NCI-H1105 treated with DMSO at 0.1 percent for 48 hours (cell line): ENCODE measurements around the gene ARID1B.
A peak's percentile ranks its signal among the peaks of the same experiment; 100 is the strongest.

Experiments used
- DNase-seq: peaks from one replicate; lab custom pipeline; 2025; lab: John Stamatoyannopoulos, UW

Gene ARID1B

GRCh38 chr6:156825475-156825874, 48.3 kb downstream of the ARID1B start:
- DNase-seq = no peak

GRCh38 chr6:156826290-156826955, 49.2 kb downstream of the ARID1B start:
- no peak for DNase-seq

GRCh38 chr6:156827382-156827781, 50.2 kb downstream of the ARID1B start:
- DNase-seq = no peak

GRCh38 chr6:156828280-156828703, 51.1 kb downstream of the ARID1B start:
- DNase-seq = no peak

- no peak for DNase-seq
Observed at GRCh38 chr6:156830126-156830525, 52.9 kb downstream of the ARID1B start.

DNA sequence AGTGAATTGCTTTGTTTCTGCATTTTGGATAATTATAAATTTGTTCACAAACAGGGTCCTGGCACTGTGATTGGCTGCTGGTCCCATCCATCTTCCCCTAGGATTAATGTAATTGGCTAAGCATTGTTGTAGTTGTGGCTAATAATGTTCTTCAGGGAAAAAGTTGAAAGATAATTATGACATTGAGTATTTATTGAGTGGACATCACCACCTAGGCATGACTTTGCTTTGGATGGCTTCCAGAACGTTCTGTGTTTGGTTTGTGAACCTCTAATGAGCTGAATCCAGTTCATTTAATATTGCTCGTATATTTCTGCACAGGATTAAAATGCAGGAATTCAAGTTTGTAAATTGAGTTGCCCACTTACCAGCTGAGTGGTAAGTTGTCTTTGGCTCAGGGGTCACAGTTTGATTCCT, 55.1 kb downstream of the ARID1B start:
- peak; percentile 97 for DNase-seq

DNA sequence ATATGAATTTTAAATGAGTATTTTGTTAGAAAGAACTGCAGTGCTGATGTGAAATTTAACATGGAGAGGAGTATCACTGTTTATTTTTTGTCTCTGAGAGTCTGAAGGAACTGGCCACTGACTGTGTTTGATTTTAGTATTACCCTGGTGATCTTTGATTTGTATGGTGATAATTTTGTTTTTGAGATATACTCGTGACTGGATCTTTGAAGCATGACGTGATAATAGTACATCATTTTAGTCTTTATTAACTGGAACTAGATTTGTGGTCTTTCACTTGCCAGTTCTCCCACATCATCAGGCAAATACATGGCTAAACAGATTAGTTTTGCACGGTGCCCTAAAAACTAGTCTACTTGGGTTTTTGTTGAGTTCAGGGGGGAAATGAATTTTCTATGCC, 55.5 kb downstream of the ARID1B start:
- peak; percentile 58 for DNase-seq

- peak; percentile 60 for DNase-seq
Observed at GRCh38 chr6:156833755-156834154, 56.6 kb downstream of the ARID1B start.

DNA sequence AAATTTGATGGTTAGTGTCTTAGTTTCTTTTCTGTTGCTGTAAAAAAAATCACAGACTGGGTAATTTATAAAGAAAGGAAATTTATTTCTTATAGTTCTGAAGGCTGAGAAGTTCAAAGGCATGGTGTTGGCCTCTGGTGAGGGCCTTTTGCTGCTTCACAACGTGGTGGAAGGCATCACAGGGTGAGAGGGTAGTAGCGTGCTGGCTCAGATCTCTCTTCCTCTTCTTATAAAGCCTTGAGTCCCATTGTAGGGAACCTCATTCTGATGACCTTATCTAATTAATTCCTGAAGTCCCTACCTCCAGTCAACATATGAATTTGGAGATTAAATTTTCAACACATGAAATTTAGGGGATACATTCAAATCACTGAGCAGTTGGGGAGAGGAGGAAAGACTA, 62.0 kb downstream of the ARID1B start:
- DNase-seq = no peak

GRCh38 chr6:156839591-156840001, 62.4 kb downstream of the ARID1B start:
- DNase-seq = no peak

- DNase-seq = no peak
Observed at GRCh38 chr6:156840136-156840535, 63.0 kb downstream of the ARID1B start.

DNA sequence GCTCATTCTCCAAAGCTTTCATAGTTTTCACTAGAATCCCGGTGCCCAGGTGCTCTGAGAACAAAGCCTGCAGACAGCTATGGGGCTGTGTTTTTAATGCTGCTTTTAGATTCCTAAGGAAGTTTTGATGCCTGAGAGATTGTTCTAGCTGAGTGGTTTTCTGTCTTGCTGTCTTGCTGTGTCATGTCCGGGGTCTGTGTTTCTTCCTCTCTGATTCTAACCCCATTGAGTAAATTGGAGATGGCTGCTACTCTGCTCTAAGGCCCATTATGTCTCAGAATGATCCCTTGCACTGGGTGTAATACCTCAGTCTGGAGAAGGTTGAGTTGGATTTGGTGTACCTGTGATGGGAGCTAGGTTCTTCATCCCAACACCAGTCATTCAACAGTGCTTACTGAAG, 63.4 kb downstream of the ARID1B start:
- no peak for DNase-seq

DNA sequence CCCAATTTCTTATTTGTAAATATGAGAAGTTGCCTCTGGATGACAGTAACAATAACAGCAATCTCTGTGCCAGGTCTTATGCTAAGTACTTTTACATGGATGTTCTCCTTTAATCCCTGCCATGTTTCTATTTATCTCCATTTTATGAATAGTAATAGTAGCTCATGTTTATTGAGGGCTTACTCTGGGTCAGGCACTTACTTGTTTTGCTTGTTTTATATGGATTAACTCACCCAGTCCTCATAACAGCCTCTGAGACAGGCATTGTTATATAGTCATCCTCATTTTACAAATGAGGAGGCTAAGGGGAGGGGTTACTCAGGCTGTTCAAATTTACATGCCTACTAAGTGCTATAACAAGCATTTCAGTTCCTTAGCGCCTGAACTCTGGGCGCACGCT, 64.3 kb downstream of the ARID1B start:
- no peak for DNase-seq

DNA sequence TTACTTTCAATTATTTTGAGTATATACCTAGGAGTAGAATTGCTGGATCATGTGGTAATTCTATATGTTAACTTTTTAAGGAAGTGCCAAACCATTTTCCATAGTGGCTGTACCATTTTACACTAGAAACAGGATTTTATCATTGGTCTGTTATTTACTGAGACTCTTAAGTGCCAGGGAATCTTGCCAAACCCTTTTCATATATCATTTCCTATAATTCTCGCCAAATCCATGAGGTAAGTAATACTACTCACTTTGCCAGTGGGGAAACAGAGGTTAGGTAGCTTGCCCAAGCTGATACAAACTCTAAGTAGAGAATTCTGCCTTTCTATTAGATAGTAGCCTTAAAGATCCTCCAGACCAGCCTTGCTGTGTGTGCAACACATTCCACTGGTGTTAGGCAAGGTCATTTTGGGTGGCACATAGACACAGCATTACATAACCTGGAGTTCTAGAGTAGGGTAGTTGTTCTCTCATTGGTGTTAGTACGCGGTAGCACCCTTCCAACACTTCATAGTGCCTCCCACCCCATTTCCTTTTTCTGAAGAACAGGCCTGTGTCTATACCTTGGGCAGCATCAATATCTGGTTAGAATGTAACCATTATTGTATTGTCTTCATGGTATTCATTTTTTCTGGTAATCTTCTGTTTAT, 65.5 kb downstream of the ARID1B start:
- DNase-seq = no peak

- DNase-seq = no peak
Observed at GRCh38 chr6:156844089-156844488, 66.9 kb downstream of the ARID1B start.

DNA sequence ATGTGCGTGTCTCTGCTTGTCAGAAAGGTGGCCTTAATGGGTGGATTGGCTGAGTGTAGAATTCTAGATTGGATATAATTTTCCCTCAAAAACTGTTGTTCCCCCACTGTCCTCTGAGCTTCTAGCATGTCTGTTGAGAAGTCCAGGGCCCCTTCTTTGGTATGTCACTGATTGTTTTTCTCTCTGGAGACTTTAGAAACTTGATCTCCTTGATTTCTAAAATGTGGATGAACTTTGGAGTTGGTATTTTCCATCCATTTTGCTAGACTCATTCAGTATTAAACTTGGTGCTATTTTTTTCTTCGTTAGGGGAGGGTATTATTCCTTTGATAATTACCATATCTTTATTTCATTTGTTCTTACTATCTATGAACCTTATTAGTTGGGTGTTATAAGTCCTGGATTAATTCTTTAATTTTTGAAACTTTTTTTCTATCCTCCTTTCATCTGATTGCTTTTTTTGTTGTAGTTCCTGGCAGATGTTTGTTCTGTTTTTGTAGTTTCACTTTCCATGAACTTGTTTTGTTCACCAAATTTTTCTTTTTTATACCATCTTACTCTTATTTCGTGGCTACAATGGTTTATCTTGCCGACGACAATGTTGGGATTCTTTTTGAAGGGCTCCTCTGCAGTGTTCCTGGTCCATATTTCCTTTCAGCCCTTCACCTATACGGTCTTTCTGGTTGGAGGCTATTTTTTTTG, 68.4 kb downstream of the ARID1B start:
- no peak for DNase-seq

DNA sequence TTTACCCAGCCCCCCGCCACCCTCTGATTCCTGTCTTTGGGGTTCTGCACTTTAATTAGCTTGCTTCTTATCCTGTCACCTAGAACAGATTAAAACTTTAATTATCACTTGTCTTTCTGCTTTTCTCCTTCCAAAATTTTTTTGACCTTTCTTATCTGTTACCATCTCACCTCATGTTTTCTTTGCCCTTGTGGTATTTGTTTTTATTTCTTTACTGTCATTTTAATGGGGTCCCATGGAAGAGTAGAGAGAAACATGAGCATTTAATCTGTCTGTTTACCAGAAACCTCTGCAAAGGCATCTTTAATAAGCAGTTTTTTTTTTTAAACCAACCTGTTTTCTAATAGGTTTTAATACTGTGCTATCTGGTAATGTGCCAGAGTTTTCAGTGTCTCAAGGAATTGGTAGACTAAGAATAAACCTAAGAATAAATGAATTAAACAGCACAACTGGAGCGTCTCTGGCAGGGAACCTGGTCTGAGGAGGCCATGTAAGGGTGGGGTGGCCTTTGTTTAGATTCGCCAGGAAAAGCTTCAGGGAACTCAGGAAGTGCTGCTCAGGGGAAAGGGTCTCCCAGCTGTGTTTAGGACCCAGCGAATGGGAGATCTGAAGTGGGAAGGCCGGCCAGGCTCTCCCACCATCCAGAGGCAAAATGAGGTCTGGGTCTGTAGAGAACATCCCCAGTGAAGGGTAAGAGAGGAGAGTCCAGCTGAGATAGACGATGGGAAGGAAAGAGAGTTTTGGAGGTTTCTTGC, 69.8 kb downstream of the ARID1B start:
- no peak for DNase-seq

DNA sequence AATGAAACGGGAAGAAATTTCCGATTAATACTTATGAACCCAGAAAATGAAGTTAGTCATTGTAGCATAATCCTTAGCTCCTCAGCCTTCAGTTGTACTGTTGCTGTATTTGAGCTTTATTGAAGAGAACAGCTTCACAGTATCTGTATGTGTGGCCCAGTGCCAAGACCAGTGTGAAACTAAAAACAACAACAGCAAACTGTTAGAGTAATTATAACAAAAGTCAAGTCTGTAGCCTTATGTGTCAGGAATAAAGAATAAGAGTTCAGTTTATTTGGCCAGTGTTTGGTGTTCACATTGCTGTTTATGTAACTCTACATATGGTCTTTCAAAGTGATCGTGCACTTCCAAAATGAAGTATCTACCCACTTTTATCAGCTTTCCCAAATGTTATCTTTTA, 70.9 kb downstream of the ARID1B start:
- no peak for DNase-seq

GRCh38 chr6:156848533-156848932, 71.4 kb downstream of the ARID1B start:
- peak; percentile 81 for DNase-seq

DNA sequence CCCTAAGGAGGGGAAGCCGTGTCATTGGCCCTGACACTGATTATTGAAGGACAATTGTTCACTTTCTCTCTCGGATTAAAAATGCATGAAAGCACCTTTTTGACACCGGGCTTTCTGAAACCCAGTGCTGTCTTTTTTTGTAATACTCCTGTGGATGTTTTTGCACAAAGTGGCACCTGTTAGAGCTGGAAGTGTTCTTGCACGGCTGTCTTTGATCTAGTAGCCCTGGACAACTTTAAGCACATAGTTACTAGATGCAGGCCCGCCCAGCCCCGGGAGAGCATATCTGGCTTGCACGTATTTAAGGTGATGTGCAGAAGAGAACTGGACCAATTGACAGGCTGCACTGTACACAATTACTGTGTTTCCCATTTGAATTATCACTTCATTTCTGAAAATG, 72.6 kb downstream of the ARID1B start:
- no peak for DNase-seq

- DNase-seq = no peak
Observed at GRCh38 chr6:156850353-156850752, 73.2 kb downstream of the ARID1B start.

GRCh38 chr6:156851454-156851921, 74.3 kb downstream of the ARID1B start:
- DNase-seq = no peak
